DMS 273 treated with DMSO at 0.1 percent for 48 hours (cell line): ENCODE results near the gene TRO.

Experiments used
- DNase-seq: peaks from one replicate; lab custom pipeline; 2025; lab: John Stamatoyannopoulos, UW

TRO gene, protein sequence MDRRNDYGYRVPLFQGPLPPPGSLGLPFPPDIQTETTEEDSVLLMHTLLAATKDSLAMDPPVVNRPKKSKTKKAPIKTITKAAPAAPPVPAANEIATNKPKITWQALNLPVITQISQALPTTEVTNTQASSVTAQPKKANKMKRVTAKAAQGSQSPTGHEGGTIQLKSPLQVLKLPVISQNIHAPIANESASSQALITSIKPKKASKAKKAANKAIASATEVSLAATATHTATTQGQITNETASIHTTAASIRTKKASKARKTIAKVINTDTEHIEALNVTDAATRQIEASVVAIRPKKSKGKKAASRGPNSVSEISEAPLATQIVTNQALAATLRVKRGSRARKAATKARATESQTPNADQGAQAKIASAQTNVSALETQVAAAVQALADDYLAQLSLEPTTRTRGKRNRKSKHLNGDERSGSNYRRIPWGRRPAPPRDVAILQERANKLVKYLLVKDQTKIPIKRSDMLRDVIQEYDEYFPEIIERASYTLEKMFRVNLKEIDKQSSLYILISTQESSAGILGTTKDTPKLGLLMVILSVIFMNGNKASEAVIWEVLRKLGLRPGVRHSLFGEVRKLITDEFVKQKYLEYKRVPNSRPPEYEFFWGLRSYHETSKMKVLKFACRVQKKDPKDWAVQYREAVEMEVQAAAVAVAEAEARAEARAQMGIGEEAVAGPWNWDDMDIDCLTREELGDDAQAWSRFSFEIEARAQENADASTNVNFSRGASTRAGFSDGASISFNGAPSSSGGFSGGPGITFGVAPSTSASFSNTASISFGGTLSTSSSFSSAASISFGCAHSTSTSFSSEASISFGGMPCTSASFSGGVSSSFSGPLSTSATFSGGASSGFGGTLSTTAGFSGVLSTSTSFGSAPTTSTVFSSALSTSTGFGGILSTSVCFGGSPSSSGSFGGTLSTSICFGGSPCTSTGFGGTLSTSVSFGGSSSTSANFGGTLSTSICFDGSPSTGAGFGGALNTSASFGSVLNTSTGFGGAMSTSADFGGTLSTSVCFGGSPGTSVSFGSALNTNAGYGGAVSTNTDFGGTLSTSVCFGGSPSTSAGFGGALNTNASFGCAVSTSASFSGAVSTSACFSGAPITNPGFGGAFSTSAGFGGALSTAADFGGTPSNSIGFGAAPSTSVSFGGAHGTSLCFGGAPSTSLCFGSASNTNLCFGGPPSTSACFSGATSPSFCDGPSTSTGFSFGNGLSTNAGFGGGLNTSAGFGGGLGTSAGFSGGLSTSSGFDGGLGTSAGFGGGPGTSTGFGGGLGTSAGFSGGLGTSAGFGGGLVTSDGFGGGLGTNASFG (N-terminal part only)

DNA sequence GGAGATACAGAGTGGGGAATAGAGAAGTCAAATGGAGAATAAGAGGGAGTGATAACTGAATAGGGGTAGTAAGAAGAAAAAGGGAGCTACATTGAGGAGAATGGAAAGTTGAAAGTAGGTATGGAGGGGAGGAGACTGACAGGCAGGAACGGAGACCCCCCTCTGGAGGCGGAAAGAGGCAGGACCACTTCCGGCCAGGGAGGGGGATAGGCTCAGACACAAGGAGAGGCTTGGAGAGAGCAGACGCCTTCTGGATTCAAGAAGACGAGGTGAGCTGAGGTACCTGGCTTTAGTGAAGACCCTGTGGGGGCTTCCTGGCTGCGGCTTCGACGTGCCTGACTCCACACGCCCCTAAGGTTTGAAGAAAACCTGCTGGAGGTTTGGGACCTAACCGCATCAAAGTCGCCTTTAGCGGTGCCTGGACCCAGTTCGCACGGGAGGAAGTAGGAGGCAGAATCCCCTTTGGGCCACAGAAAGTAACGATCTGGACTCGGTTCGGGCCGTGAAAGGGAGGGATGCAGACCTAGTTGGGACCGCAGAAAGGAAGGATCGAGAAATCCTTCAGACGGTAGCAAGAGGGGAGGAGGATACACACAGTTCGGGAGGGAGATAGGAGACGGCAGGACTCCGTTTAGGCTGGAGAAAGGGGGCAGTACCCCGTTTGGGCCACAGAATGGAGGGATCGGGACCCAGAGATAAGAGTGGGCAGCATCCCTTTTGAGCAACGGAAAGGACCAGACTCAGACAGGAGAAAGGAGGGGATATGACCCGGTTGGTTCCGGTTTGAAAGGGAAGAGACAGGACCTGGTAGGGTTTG lies at the start of gene TRO:
Gene TRO, plus strand, starts transcription at position 215 of the 817 bp plus-strand sequence. CDS start 1,423 bp downstream, outside the sequence.
- peak; percentile 3 for DNase-seq

DNA sequence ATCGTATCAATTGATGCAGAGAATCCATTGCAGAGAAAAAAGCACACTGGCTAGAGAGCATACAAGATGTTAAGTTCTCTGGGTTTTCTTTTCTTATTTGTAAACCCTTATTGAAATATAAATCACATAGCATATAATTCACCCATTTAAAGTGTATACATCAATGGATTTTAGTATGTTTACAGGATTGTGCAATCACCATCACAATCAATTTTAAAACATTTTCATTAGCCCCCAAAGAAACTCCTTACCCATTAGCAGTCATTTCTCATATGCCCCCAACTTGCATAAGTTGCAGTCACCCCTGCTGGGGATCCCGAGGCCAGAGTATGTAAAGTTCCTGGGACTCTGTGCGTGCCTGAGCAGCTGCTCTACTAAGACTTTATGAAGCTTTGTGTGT lies 34.9 kb upstream of the TRO start:
- no peak for DNase-seq

DNA sequence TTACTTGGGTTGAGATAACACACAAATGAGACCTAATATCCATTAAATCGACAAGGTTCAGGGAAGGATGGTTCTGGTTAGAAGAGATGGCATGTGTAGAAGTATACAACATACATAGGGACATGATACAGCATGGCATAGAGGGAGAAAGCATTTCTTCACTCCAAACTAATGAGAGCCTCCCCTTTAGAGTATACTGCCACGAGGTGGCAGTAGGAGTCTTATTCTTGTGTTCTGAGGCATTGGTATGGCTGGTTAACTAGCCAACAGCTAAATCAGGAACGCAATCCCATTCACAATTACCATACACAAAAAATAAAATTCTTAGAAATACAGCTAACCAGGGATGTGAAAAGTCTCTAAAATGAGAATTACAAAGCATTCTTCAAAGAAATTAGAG lies 29.1 kb upstream of the TRO start:
- DNase-seq: peak; percentile 7

DNA sequence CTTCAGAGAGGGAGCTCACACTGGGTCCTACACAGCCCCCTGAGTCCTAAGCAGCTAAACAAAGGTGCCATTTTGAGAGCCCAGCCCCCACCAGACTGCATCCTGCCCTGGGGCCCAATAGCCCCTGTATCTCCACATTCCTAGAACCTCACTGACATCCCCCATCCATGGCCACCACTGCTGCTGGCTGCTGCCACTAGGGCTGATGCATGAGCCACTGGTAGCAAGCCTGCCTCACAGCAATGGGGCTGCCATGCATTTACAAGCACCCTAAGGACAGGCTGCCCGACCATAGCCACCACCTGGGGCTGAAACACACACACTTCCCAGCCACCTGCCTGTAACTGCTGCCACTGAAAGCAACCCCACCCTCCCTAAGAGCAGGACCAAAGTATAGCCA lies 26.5 kb upstream of the TRO start:
- no peak for DNase-seq

DNA sequence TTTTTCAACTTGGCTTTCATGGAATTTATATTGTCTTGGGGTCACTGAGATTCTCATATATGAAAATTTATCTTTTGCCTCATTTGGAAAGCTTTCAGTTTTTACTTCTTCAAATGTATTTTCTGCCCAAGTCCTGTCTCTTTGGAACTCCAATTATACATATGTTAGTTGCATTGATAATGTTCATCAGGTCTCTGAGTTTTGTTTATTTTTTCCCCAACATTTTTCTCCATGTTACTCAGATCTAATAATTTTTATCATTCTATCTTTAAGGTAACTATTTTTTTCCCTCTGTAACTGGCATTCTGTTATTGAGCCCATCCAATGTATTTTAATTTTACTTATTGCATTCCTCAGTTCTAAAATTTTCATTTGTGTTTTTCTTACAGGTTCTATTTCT lies 10.7 kb upstream of the TRO start:
- no peak for DNase-seq

DNA sequence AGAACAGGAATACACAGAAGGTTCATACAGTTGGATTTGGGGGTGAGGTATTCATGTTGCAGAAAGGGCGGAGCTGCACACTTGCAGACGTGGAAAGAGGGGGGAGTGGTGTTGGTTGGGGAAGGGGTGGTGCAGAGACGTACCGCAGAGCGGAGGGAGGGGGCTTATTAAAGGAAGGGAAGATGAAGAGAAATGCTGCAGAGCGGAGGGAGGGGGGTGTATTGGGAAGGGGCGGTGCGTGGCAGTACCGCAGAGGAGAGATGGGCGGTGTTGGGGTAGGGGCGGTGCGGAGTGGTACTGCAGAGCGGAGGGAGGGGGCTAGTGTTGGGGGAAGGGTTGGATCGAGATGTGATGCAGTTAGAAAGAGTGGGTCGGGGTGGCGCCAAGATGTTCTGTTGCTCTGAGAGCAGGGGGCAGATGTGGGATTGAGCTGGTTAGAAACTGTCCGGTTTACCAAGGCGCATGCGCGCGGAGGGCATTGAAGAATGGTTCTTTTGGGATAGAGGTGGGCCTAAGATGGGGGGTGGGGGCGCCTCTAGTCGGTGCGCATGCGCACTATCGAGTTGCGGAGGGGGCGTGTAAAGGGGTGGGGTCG lies 900 bp downstream of the TRO start:
- peak; percentile 16 for DNase-seq

DNA sequence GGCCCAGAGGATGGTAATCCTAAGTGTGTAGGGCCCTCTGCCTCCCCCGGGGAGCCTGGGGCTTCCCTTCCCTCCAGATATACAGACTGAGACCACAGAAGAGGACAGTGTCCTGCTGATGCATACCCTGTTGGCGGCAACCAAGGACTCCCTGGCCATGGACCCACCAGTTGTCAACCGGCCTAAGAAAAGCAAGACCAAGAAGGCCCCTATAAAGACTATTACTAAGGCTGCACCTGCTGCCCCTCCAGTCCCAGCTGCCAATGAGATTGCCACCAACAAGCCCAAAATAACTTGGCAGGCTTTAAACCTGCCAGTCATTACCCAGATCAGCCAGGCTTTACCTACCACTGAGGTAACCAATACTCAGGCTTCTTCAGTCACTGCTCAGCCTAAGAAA lies 1.9 kb downstream of the TRO start:
- DNase-seq: no peak

DNA sequence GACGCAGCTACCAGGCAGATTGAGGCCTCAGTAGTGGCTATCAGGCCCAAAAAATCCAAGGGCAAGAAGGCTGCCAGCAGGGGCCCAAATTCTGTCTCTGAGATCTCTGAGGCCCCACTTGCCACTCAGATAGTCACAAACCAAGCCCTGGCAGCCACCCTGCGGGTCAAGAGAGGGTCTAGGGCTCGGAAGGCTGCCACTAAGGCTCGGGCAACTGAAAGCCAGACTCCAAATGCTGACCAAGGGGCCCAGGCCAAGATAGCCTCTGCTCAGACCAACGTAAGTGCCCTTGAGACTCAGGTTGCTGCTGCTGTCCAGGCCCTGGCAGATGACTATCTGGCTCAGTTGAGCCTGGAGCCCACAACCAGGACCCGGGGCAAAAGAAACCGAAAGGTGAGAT lies 2.8 kb downstream of the TRO start:
- DNase-seq: no peak

DNA sequence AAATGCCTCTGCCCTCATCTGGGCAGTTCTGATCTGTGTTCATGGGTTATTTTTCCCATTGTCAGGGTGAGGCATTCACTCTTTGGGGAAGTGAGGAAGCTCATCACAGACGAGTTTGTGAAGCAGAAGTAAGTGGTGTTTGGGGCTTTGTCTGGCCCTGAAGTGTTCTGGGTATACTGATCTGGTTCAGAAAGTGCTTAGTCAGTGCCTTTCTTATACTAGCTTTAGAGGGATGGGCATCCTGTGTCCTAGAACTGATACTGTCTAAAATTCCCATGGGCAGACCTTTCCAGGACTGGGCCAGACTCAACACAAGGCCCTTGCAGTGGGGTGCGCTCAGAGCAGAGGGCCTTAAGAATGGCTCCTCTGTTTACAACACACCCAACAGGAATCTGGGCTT lies 6.4 kb downstream of the TRO start:
- DNase-seq: no peak

DNA sequence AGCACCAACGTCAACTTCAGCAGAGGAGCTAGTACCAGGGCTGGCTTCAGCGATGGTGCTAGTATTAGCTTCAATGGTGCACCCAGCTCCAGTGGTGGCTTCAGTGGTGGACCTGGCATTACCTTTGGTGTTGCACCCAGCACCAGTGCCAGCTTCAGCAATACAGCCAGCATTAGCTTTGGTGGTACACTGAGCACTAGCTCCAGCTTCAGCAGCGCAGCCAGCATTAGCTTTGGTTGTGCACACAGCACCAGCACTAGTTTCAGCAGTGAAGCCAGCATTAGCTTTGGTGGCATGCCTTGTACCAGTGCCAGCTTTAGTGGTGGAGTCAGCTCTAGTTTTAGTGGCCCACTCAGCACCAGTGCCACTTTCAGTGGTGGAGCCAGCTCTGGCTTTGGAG lies 8.3 kb downstream of the TRO start:
- DNase-seq: no peak

DNA sequence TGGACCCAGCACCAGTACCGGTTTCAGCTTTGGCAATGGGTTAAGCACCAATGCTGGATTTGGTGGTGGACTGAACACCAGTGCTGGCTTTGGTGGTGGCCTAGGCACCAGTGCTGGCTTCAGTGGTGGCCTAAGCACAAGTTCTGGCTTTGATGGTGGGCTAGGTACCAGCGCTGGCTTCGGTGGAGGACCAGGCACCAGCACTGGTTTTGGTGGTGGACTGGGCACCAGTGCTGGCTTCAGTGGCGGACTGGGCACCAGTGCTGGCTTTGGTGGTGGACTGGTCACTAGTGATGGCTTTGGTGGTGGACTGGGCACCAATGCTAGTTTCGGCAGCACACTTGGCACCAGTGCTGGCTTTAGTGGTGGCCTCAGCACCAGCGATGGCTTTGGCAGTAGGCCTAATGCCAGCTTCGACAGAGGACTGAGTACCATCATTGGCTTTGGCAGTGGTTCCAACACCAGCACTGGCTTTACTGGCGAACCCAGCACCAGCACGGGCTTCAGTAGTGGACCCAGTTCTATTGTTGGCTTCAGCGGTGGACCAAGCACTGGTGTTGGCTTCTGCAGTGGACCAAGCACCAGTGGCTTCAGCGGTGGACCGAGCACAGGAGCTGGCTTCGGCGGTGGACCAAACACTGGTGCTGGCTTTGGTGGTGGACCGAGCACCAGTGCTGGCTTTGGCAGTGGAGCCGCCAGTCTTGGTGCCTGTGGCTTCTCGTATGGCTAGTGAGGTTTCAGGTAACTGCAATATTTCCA lies 9.8 kb downstream of the TRO start:
- DNase-seq: no peak

DNA sequence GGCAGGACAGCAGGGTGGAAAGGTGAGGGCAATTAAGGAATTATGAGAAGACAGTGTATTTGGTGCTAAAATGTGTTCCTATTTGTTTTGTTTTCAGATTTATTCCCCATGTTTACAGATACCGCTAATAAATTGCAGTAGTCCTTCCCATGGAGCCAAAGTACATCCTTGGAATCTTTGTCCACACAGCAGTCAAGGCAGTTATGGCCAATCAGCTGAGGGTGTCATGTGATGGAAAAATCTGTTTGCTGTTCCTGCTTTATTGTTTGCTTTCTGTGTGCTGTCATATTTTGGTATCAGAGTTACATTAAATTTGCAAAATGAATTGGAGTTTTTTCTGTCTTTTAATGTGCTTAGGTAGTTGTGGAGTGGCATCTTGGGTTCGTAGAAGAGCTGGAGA lies 10.5 kb downstream of the TRO start:
- DNase-seq: no peak

DNA sequence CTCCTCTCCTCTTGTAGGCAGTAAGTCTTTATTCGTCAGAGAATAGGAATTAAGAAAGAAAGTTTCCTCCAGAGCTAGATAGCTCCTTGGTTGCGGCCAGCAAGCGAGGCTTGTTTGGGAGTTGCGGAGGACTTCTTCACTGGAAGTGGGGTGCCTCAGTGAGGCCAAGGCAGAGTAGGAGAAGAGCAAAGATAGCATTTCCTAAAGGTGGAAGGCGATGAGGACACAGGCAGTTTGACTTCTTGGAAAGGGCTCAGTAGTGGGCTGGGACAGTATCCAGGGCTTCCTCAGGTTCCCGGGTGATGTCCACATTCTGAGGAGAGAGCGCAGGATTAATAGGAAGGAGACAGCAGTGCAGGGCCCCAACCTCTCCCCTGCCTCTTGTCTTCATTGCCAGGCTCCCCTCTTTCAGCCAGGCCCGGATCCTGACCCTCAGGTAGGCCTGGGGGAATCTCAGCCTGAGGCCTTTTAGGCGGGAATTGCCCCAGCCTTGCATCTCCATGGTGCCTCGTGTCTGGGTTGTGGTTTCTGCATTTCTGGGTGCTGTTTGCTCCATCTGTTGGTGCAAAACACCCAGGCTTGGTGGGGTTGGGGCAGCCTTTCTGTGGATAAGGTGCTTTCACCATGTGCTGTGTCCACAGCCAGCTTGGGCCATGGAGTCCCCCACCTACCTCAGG lies 12.7 kb downstream of the TRO start:
- no peak for DNase-seq

DNA sequence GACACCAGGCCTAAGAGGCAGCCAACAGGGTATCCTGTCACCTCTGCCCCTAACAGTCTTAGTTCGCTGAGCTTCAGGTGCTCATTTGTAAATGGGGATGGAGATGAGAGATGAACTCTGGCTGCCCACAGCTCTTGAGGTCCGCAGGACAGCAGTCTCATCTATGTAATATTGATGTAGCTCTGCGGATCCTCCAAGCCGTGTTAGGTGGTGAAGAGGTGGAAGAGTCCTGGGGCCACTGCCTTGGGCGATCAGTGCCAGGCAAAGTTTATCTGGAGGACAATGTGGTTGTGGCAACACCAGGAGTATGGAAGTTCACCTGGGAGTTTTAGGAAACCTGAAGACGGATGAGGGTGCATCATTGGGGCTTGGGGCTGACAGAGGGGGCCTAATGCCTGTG lies 13.4 kb downstream of the TRO start:
- DNase-seq: no peak

DNA sequence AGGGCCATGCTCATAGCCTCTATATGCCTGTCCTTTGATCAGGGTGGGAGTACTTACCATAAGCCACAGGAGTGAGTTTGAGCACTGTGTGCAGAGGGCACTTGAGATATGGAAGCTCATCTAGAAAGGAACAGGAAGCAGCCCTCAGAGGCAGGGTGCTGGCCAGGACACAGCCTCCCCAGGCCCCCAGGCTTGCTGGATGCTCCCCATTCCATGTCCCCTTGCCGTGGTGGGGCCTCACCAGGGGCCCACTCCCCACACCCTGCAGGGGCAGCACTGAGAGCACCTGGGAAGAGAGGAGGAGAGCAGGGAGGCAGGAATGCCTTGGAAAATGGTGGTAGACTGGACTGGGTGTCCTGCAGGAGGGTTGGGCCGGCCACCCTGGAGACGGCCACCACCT lies 14.3 kb downstream of the TRO start:
- no peak for DNase-seq

DNA sequence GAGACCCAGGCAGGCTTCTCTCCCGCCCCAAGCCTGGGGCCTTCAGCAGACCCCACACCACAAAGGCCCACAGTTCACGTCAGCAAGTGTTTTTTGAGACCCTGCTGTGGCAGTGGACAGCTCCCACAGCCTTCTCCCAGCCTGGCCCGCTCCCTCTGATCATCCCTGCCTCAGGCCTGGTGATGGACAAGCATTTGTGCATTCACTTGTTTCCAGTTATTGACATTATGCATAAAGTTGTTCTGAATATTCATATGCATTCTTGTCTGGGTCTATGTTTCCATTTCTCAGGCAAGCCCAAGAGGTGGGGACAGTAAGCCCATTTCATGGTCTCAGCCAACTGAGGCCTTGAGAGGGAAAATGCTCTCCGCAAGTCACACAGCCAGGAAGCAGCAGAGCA lies 14.7 kb downstream of the TRO start:
- no peak for DNase-seq

DNA sequence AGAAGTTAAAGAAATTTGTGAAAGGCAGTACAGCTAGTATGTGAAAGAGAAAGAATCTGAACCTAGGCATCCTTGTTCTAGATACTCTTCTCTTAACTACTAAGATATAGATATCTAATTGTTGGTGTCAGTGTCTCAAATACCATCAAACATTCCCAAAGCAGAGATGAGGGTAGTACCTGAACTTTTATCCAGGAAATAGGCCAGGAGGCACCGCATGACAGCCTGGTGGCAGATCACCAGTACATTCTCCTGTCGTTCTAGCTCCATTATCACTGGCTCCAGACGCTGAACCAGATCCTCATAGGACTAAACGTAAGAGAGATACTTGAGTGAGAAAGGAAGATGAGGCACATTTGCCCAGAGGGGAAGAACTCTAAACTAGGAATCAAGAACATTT lies 16.8 kb downstream of the TRO start:
- no peak for DNase-seq

DNA sequence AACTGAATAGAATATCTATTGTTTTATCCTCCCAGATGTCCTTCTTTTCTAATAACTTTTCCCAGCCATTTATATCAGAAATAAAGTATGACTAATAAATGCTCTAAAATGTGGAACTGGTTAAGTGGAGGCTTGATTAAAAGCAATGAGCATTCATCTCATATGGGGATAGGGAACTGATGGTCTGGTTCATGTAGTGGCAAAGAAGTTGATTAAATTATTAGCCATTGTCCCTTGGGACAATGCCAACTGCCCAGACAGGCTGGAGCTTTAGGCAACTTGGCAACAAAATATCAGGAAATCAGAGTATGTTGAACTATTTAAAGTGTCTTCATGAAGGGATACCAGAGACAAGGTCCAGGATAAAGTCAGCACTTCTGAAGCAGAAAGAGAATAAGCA lies 24.2 kb downstream of the TRO start:
- no peak for DNase-seq

DNA sequence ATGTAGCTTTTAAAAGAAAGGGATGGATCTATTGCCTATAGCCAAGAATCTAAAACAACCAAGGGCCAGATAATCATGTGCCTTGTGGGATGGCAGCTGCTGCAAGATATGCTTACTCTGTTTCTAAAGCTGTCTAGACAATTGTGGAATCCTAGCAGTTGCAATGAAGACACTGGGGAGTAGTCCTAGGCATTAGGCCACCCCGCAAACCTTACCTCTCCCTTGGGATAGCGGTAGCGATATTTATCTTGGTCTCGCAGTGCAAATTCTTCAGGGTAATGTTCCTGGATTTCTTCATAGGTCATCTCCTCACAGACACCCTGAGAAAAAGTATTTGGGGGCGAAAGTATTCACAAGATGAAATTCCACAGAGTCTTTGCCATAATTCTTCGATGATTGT lies 24.6 kb downstream of the TRO start:
- DNase-seq: no peak
